Glutamatergic neuron (in vitro differentiated cells): ENCODE data around the gene ACBD6. TPM values are rescaled to one million over a fixed set of nuclear protein-coding genes. Genes with fewer than 3 reads are reported as not detected.
A peak's percentile ranks its signal among the peaks of the same experiment; 100 is the strongest.

ENCODE experiments used
- DNase-seq: peaks from one replicate; pipeline ENCODE4 v3.0.0; 2022
- H3K27ac Mint-ChIP-seq: one replicate; pipeline ENCODE4 v1.8.0; 2020; ENCODE audit warnings: mild to moderate bottlenecking, mixed read lengths, inconsistent platforms; ENCODE audit not compliant: unreplicated experiment
- H3K27me3 Mint-ChIP-seq: one replicate; pipeline ENCODE4 v1.8.0; 2020; ENCODE audit warnings: mild to moderate bottlenecking, moderate library complexity, mixed read lengths, inconsistent platforms; ENCODE audit not compliant: unreplicated experiment
- H3K36me3 Mint-ChIP-seq: one replicate; pipeline ENCODE4 v1.8.0; 2020; ENCODE audit warnings: mild to moderate bottlenecking, mixed read lengths, inconsistent platforms; ENCODE audit not compliant: unreplicated experiment
- H3K4me1 Mint-ChIP-seq: one replicate; pipeline ENCODE4 v1.8.0; 2020; ENCODE audit warnings: mild to moderate bottlenecking, low read depth, mixed read lengths, inconsistent platforms; ENCODE audit not compliant: unreplicated experiment
- H3K4me3 Mint-ChIP-seq: one replicate; pipeline ENCODE4 v1.8.0; 2020; ENCODE audit warnings: mild to moderate bottlenecking, mixed read lengths, inconsistent platforms; ENCODE audit not compliant: unreplicated experiment
- H3K9me3 Mint-ChIP-seq: one replicate; pipeline ENCODE4 v1.8.0; 2020; ENCODE audit warnings: mild to moderate bottlenecking, moderate library complexity, mixed read lengths, inconsistent platforms; ENCODE audit not compliant: unreplicated experiment
- total RNA-seq: library from RNA; stranded (reverse); fragmentation: NEBNext Ultra II Directional; extraction: Animal tissue kit (Norgen Biotek cat#: 25700); gene quantifications from one replicate; pipeline ENCODE4 v1.2.1, GENCODE V29; 2021; ENCODE audit not compliant: unreplicated experiment
- TF ChIP-seq, protein P1 (sequence below): fragments of 200-600 bp; sonication (generic); IDR thresholded peaks from one replicate; pipeline ENCODE4 v1.5.0; 2021; ENCODE audit not compliant: partially characterized antibody, unreplicated experiment

Gene ACBD6
- total RNA-seq, 1 donor from 2014 or later: 52.9 TPM

DNA sequence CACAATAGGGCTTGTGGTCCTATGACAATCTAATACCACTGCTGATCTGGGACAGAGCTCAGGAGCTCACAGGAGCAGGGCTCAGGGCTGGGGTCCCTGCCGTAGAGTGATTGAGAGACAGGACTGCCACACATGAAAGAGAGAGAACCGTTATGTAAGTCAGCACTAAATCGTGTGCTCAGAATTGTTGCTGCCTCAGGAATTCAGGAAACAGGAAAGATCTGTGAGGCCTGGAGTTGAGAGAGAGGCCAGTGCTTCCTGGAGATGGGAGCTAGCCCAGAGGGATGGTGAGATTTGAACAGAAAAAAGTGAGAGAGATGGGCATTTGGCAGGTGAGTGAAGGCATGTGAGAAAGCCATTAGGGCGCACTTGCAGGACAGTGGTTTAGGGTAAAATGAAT is 17.5 kb upstream of the ACBD6 start:
- Mint-ChIP-seq H3K4me3 (no peak overlapping the region), H3K27me3 (no peaks in the 10 kb centered on the region), H3K9me3 (peaks cover 2% of the 10 kb centered on the region), H3K27ac (no peak overlapping the region), H3K4me1 (peaks cover 6% of the 10 kb centered on the region), H3K36me3 (no peaks in the 10 kb centered on the region)
- no peak for DNase-seq
- TF ChIP-seq, protein P1, sequence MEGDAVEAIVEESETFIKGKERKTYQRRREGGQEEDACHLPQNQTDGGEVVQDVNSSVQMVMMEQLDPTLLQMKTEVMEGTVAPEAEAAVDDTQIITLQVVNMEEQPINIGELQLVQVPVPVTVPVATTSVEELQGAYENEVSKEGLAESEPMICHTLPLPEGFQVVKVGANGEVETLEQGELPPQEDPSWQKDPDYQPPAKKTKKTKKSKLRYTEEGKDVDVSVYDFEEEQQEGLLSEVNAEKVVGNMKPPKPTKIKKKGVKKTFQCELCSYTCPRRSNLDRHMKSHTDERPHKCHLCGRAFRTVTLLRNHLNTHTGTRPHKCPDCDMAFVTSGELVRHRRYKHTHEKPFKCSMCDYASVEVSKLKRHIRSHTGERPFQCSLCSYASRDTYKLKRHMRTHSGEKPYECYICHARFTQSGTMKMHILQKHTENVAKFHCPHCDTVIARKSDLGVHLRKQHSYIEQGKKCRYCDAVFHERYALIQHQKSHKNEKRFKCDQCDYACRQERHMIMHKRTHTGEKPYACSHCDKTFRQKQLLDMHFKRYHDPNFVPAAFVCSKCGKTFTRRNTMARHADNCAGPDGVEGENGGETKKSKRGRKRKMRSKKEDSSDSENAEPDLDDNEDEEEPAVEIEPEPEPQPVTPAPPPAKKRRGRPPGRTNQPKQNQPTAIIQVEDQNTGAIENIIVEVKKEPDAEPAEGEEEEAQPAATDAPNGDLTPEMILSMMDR: no peak

DNA sequence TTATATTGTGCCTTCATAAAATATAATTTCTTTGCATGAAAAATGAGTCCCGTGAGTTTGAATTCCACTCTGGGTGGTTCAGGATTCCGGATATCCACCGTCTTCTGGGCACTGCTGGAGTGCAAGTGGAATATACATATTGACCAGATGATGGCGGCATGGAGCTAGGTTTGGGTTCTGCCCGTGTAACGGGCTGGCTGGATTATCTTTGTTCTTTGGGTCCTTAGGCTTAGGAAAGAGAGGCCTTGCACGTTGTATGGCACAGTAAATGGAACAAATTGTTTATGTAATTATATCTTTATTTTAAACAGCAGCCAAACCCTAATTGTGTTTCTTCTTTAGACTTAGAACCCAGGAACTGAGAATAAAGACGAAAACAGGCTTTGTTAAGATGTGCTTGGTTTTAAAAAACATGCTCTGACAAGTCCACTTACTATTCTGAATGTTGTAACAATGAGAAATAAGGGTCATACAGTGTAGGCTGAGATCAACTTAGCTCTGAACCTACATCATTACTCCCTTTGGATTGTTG is 13.5 kb upstream of the ACBD6 start:
- H3K4me3 Mint-ChIP-seq: no peak overlapping the region
- H3K27me3 Mint-ChIP-seq: no peaks in the 10 kb centered on the region
- H3K4me1 Mint-ChIP-seq: no peaks in the 10 kb centered on the region
- TF ChIP-seq, protein P1: peak; percentile 73
- no peak overlapping the region for H3K27ac Mint-ChIP-seq
- no peaks in the 10 kb centered on the region for H3K36me3 Mint-ChIP-seq
- DNase-seq: peak; percentile 58
- H3K9me3 Mint-ChIP-seq: no peaks in the 10 kb centered on the region

DNA sequence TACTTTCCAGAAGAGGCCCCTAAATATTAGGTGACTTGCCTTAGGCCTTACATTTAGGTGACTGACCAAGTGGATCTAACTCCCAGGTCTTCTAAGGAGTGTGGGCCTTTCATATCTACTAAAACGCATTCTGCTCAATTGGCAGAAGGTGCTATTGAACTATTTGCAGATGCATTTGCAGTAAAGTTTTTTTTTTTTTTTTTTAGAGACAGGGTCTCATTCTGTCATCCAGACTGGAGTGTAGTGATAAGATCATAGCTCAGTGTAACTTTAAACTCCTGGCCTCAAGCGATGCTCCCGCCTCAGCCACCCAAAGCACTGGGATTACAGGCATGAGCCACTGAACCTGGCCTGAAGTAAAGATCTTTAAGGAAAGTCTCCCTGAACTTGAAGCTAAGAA is 13.0 kb upstream of the ACBD6 start:
- no peaks in the 10 kb centered on the region for H3K9me3 Mint-ChIP-seq
- no peaks in the 10 kb centered on the region for H3K36me3 Mint-ChIP-seq
- H3K27ac Mint-ChIP-seq: no peak overlapping the region
- no peaks in the 10 kb centered on the region for H3K27me3 Mint-ChIP-seq
- DNase-seq: no peak
- TF ChIP-seq, protein P1: no peak
- H3K4me3 Mint-ChIP-seq: no peak overlapping the region
- H3K4me1 Mint-ChIP-seq: no peaks in the 10 kb centered on the region

DNA sequence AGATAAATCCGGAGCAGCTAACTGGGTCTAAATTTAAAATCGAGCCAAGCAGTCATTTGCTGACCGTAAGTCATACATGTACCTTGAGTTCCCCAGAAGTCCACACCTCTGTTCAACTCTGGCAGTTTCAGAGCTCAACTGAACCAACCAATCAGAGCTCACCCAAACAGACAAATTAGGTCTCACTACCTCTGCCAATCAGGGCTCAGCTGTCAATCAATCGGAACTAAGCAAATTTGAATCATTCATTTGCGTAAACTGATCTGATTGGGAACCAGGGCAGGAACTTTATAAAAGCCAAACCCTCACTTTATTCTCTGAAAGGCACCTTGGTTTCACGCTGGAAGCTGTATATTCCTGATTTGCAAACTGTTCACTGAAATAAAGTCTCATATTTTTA is 11.2 kb upstream of the ACBD6 start:
- Mint-ChIP-seq H3K4me3 (no peak overlapping the region), H3K4me1 (no peaks in the 10 kb centered on the region), H3K36me3 (no peaks in the 10 kb centered on the region), H3K9me3 (peaks cover 2% of the 10 kb centered on the region), H3K27ac (no peak overlapping the region), H3K27me3 (no peaks in the 10 kb centered on the region)
- TF ChIP-seq, protein P1: no peak
- DNase-seq: no peak

DNA sequence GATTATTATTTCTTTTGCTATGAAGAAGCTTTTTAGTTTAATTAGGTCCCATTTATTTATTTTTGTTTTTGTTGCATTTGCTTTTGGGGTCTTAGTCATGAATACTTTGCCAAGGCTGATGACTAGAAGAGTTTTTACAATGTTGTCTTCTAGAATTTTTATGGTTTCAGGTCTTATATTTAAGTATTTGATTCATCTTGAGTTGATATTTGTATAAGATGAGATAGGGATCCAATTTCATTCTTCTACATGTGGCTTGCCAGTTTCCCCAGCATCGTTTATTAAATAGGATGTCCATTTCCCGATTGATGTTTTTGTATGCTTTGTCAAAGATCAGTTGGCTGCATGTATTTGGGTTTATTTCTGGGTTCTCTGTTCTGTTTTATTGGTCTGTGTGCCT is 8.5 kb upstream of the ACBD6 start:
- TF ChIP-seq, protein P1: no peak
- H3K9me3 Mint-ChIP-seq: peaks cover 2% of the 10 kb centered on the region
- H3K27me3 Mint-ChIP-seq: no peaks in the 10 kb centered on the region
- no peaks in the 10 kb centered on the region for H3K4me1 Mint-ChIP-seq
- no peaks in the 10 kb centered on the region for H3K36me3 Mint-ChIP-seq
- DNase-seq: no peak
- no peak overlapping the region for H3K27ac Mint-ChIP-seq
- H3K4me3 Mint-ChIP-seq: no peak overlapping the region
